ENCODE measurements around the gene COL8A2.
"Not testable (repeated sequence)": the region's sequence is repeated elsewhere in the genome, so short reads cannot be mapped to it uniquely, and the experiment has no call there.

Gene COL8A2

GRCh38 chr1:36161641-36162531 lies 36.9 kb upstream of the COL8A2 start:
- no peak for TF ChIP-seq CTCF (IDR thresholded peaks at IDR 0.05; ENCODE audit: low read depth, low read length)
- in situ Hi-C loops (cut with HindIII; ENCODE audit: low sequenced_read_pairs), result no loop called here
- peak overlapping the region; percentile 48 for H3K4me3 ChIP-seq (ENCODE audit: low read depth, low read length)
- no peak for DNase-seq (ENCODE audit: low read depth, low spot score)

GRCh38 chr1:36160949-36161485 lies 36.0 kb upstream of the COL8A2 start:
- TF ChIP-seq CTCF (IDR thresholded peaks at IDR 0.05; ENCODE audit: low read depth, low read length), result peak; percentile 55
- in situ Hi-C loops (cut with HindIII; ENCODE audit: low sequenced_read_pairs), result no loop called here
- H3K4me3 ChIP-seq (ENCODE audit: low read depth, low read length), result peak overlapping the region; percentile 48
- DNase-seq (ENCODE audit: low read depth, low spot score), result peak; percentile 68

- no peak for TF ChIP-seq CTCF (IDR thresholded peaks at IDR 0.05; ENCODE audit: low read depth, low read length)
- no peak for DNase-seq (ENCODE audit: low read depth, low spot score)
- in situ Hi-C loops (cut with HindIII; ENCODE audit: low sequenced_read_pairs), result no loop called here
- peak overlapping the region; percentile 48 for H3K4me3 ChIP-seq (ENCODE audit: low read depth, low read length)
Measured at GRCh38 chr1:36160388-36160948, 35.4 kb upstream of the COL8A2 start.

- DNase-seq (ENCODE audit: low read depth, low spot score), result no peak
- H3K4me3 ChIP-seq (ENCODE audit: low read depth, low read length), result no peak overlapping the region
- in situ Hi-C loops (cut with HindIII; ENCODE audit: low sequenced_read_pairs), result no loop called here
- TF ChIP-seq CTCF (IDR thresholded peaks at IDR 0.05; ENCODE audit: low read depth, low read length), result no peak
Measured at GRCh38 chr1:36159614-36160387, 34.8 kb upstream of the COL8A2 start.

- H3K4me3 ChIP-seq (ENCODE audit: low read depth, low read length), result peak overlapping the region; percentile 97
- DNase-seq (ENCODE audit: low read depth, low spot score); in situ Hi-C loops (cut with HindIII; ENCODE audit: low sequenced_read_pairs): not testable (repeated sequence)
Measured at GRCh38 chr1:36158827-36159252, 33.8 kb upstream of the COL8A2 start.

- peak overlapping the region; percentile 97 for H3K4me3 ChIP-seq (ENCODE audit: low read depth, low read length)
- in situ Hi-C loops (cut with HindIII; ENCODE audit: low sequenced_read_pairs), result no loop called here
- no peak for DNase-seq (ENCODE audit: low read depth, low spot score)
- no peak for TF ChIP-seq CTCF (IDR thresholded peaks at IDR 0.05; ENCODE audit: low read depth, low read length)
Measured at GRCh38 chr1:36157973-36158826, 33.2 kb upstream of the COL8A2 start.
